A549 treated with AZD9567 at 1 μM for 4 hours (cell line): Measurements from ENCODE around the gene CENPVL2. TPM values are rescaled to one million over a fixed set of nuclear protein-coding genes. Genes with fewer than 3 reads are reported as not detected.

Experiments used
- total RNA-seq: library from RNA; stranded (reverse); fragments of 200-300 nt; extraction: Qiagen RNA extraction; gene quantifications from 5 replicates; pipeline ENCODE4 v1.2.3, GENCODE V29; 2022; ENCODE audit not compliant: insufficient read depth

The CENPVL2 gene
- not detected in 5 replicates for total RNA-seq

DNA sequence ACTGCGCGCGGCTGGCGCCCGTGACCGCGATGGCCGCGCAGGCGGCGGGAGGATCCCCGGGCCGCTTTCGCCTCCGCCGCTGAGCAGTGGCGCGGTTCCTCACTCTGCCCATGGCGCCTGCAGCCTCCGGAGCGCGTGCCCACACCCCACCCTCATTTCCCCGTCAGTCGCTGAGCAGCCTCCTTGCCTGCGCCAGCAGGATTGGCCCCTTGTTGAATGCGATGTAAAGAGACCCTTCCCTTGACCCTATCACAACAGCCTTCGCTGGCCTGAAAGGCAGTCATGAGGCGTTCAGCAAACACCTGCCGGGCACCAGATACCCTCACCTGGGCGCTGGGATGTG is at the start of gene CENPVL2:
TSS of gene CENPVL2 (minus strand) at position 112 of the 343 bp plus-strand sequence. CDS start at position 112, 0 bp downstream.

DNA sequence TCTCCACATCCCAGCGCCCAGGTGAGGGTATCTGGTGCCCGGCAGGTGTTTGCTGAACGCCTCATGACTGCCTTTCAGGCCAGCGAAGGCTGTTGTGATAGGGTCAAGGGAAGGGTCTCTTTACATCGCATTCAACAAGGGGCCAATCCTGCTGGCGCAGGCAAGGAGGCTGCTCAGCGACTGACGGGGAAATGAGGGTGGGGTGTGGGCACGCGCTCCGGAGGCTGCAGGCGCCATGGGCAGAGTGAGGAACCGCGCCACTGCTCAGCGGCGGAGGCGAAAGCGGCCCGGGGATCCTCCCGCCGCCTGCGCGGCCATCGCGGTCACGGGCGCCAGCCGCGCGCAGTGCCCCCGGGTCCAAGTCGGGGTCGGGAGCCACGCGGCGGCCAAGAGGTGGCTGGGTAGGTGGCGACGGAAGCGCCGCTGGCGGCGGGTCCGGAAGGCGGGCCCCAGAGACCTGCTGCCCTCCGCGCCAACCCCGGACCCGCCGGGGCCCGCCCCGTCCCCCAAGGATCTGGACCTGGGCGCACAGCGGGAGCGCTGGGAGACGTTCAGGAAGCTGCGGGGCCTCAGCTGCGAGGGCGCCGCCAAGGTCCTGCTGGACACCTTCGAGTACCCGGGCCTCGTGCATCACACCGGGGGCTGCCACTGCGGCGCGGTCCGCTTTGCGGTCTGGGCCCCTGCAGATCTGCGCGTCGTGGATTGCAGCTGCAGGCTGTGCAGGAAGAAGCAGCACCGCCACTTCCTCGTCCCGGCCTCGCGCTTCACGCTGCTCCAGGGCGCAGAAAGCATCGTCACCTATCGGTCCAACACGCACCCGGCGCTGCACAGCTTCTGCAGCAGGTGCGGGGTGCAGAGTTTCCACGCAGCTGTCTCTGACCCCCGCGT is 27.9 kb upstream of the CENPVL2 start, which contains the start of gene CENPVL1:
TSS of gene CENPVL1 (plus strand) at position 236 of the 888 bp plus-strand sequence. CDS start at position 236, 0 bp downstream.

Other genes starting within 250 kb of the CENPVL2 start
- gene NUDT11, start 186.2 kb downstream of the CENPVL2 start, total RNA-seq: 3.1 to 4.4 TPM (median 3.3 TPM) in 5 replicates
- 0.09 to 0.28 TPM (median 0.16 TPM) in 4 of 5 replicates, not detected in the other for gene CENPVL3, start 63.9 kb downstream of the CENPVL2 start, total RNA-seq
- gene CENPVL1, start 27.7 kb upstream of the CENPVL2 start, total RNA-seq: not detected in 5 replicates
- 8.4 to 10.5 TPM (median 9.0 TPM) in 5 replicates for gene GSPT2, start 60.6 kb upstream of the CENPVL2 start, total RNA-seq
- 69.7 to 107 TPM (median 78.9 TPM) in 5 replicates for gene MAGED1, start 210.8 kb upstream of the CENPVL2 start, total RNA-seq